K562 (cell line): ENCODE measurements around the gene SH3BGRL3. TPM values are rescaled to one million over a fixed set of nuclear protein-coding genes. Genes with fewer than 3 reads are reported as not detected.

ENCODE experiments used
- MGA ChIP-seq: fragments of 450-650 bp; IDR thresholded peaks from 2 replicates; pipeline ENCODE4 v1.6.1; 2016; ENCODE audit warnings: mild to moderate bottlenecking, moderate library complexity
- NKRF ChIP-seq: fragments of 450-650 bp; IDR thresholded peaks from 2 replicates; pipeline ENCODE4 v1.6.1; 2016; ENCODE audit warnings: borderline replicate concordance
- SPI1 ChIP-seq: IDR thresholded peaks from 2 replicates; pipeline ENCODE4 v1.6.1; 2011; ENCODE audit warnings: low read depth, low read length, control low read depth, borderline replicate concordance
- TAF9B ChIP-seq: fragments of 450-650 bp; IDR thresholded peaks from 2 replicates; pipeline ENCODE4 v1.6.1; 2018; ENCODE audit warnings: mild to moderate bottlenecking; ENCODE audit not compliant: partially characterized antibody
- ZNF395 ChIP-seq: fragments of 200-800 bp; sonication (Bioruptor generic); IDR thresholded peaks from 2 replicates; pipeline ENCODE4 v1.6.1; 2017; ENCODE audit warnings: missing genetic modification characterization, missing compliant biosample characterization
- polyA plus RNA-seq, 8 experiments: library from polyadenylated mRNA; depleted of rRNA in 4 of 8; stranded (reverse) in 5 of 8; unstranded in 3 of 8; fragments of >200 nt; fragmentation: Nextera tagmentation in 2 of 8; fragmentation: Illumina TruSeq in 1 of 8; extraction: Ambion mirVana in 2 of 8; extraction: Trizol in 1 of 8; gene quantifications; 2 replicates each; pipeline versions ENCODE4 v1.2.1 to v1.2.3, GENCODE V29; 2011 to 2014; ENCODE audit warnings: inconsistent platforms in 1 of 8, missing spikeins in 1 of 8
- total RNA-seq, 7 experiments: library from RNA; depleted of rRNA in 6 of 7; stranded (reverse); fragments of >200 nt in 6 of 7; fragmentation: Illumina TruSeq in 2 of 7; extraction: Trizol in 2 of 7; gene quantifications; 2 replicates each; pipeline versions ENCODE4 v1.2.1 to v1.2.3, GENCODE V29; 2011 to 2021; ENCODE audit warnings: low replicate concordance in 1 of 7

The SH3BGRL3 gene
- total and polyA plus RNA-seq, 9 of the 15 experiments (the other 6 are each of a cell fraction or from before 2014, with no cell fraction given), result 30.3 to 140 (median 54.2) TPM

GRCh38 chr1:26317146-26317545 is 37.3 kb downstream of the SH3BGRL3 start (continued):
- TF ChIP-seq MGA (no peak), ZNF395 (CRISPR knock-in tag) (0 out of 2 replicates have a peak, but pooled peaks have one; percentile 9), NKRF (no peak), SPI1 (peak; percentile 88), TAF9B (no peak)
